Measurements from ENCODE around the gene FXYD2. TPM values are rescaled to one million over a fixed set of nuclear protein-coding genes. Genes with fewer than 3 reads are reported as not detected.

The FXYD2 gene
- total and polyA plus RNA-seq, 2 of the 13 experiments (the other 11 are each of a cell fraction or from before 2014, with no cell fraction given) = 45.9 to 106 TPM

- TF ChIP-seq ISX (CRISPR knock-in tag; conservative IDR thresholded peaks at IDR 0.05) (no peak), PHF8 (CRISPR knock-in tag; IDR thresholded peaks at IDR 0.05) (peak; percentile 17; the same call in 1 of the 2 replicates), POLR2AphosphoS2 (IDR thresholded peaks at IDR 0.05; ENCODE audit: low read depth, low read length) (no peak), ERF (CRISPR knock-in tag; IDR thresholded peaks at IDR 0.05) (no peak), RARA (CRISPR knock-in tag; IDR thresholded peaks at IDR 0.05) (no peak), ZBTB21 (CRISPR knock-in tag; IDR thresholded peaks at IDR 0.05) (no peak), ZNF318 (CRISPR knock-in tag; IDR thresholded peaks at IDR 0.05) (0 out of 2 replicates have a peak, but pooled peaks have one; percentile 38), DMAP1 (CRISPR knock-in tag; IDR thresholded peaks at IDR 0.05) (no peak; the same call in 1 of the 2 replicates), ZNF772 (CRISPR knock-in tag; IDR thresholded peaks at IDR 0.05) (peak; percentile 43; the same call in 1 of the 2 replicates), SP2 (CRISPR knock-in tag; IDR thresholded peaks at IDR 0.05) (no peak), ZNF33B (CRISPR knock-in tag; IDR thresholded peaks at IDR 0.05) (no peak), ZFX (CRISPR knock-in tag; IDR thresholded peaks at IDR 0.05; ENCODE audit: low read depth) (peak; percentile 49; the same call in 1 of the 2 replicates), HOXA7 (CRISPR knock-in tag; IDR thresholded peaks at IDR 0.05) (no peak), ZNF512B (CRISPR knock-in tag; IDR thresholded peaks at IDR 0.05; ENCODE audit: borderline replicate concordance) (peak; percentile 39; the same call in 1 of the 2 replicates), ZFP82 (CRISPR knock-in tag; IDR thresholded peaks at IDR 0.05; ENCODE audit: borderline replicate concordance) (no peak), ZNF552 (CRISPR knock-in tag; IDR thresholded peaks at IDR 0.05; ENCODE audit: borderline replicate concordance) (0 out of 2 replicates have a peak, but pooled peaks have one; percentile 19), IRF1 (CRISPR knock-in tag; IDR thresholded peaks at IDR 0.05; ENCODE audit: low read depth) (no peak), KAT7 (CRISPR knock-in tag; IDR thresholded peaks at IDR 0.05; ENCODE audit: borderline replicate concordance) (no peak)
Observed at GRCh38 chr11:117823294-117823945, 1.1 kb downstream of the FXYD2 start (continued).

All from HepG2 (cell line).